ENCODE results near the gene RAB11FIP3. TPM values are rescaled to one million over a fixed set of nuclear protein-coding genes. Genes with fewer than 3 reads are reported as not detected.

RAB11FIP3 gene
- total and polyA plus RNA-seq, 2 experiments from 2014 or later = 1.2 to 27.8 TPM

DNA sequence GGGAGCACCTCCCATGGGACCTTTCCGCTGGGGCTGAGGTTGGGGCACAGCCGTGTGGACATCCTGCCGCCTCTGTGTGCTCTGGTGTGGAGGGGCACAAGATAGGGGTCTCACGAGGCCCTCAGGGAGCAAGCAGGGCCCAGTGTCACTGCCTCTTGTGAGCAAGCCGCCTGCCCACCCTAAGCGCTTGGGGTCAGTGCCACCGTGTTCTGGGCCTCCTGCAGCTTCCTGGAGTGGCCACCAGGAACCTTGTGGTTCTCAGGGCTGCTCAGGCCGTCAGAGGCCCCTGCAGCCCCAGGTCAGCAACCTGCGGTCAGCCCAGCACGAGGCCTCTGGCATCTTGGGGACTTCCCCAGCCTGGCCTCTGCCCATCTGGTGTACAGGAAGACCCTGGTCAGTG lies 88.5 kb downstream of the RAB11FIP3 start:
- no peak for TF ChIP-seq EZH2 (IDR thresholded peaks at IDR 0.05; ENCODE audit: insufficient read depth, poor library complexity, severe bottlenecking)
- no peak for TF ChIP-seq EZH2phosphoT487 (IDR thresholded peaks at IDR 0.05; ENCODE audit: insufficient read depth, low read depth)
- H3K9ac ChIP-seq = no peak overlapping the region
- H2AFZ ChIP-seq = no peak overlapping the region
- H4K20me1 ChIP-seq (ENCODE audit: insufficient read depth) = no peaks in the 10 kb centered on the region
- WGBS, 2 experiments (ENCODE audit: low coverage in 1 of 2, low lambda C conversion rate in 2 of 2, missing lambda C conversion rate in 2 of 2) = 92 to 98% methylated on average over 10 of the region's 10 CpGs
- H3K27me3 ChIP-seq (replicated peaks; ENCODE audit: insufficient read depth) = no peaks in the 10 kb centered on the region
- H3K36me3 ChIP-seq (ENCODE audit: low read depth) = no peaks in the 10 kb centered on the region
- H3K79me2 ChIP-seq (ENCODE audit: insufficient read depth) = no peaks in the 10 kb centered on the region
- H3K4me2 ChIP-seq (ENCODE audit: unreplicated experiment) = no peak overlapping the region
- H3K27ac ChIP-seq = no peak overlapping the region
- in situ Hi-C loops (cut with MboI) = no loop called here
- no peaks in the 10 kb centered on the region for H3K9me3 ChIP-seq (ENCODE audit: low read depth)
- no peaks in the 10 kb centered on the region for H3K4me1 ChIP-seq (ENCODE audit: insufficient read depth)
- no peak overlapping the region for H3K4me3 ChIP-seq
- H3F3A ChIP-seq (ENCODE audit: insufficient read depth) = no peaks in the 10 kb centered on the region
- no peaks in the 10 kb centered on the region for H3K9me2 ChIP-seq (ENCODE audit: insufficient read depth)
- no peak for DNase-seq

- no peaks in the 10 kb centered on the region for H3K36me3 ChIP-seq (ENCODE audit: low read depth)
- no peak for DNase-seq
- in situ Hi-C loops (cut with MboI) = no loop called here
These were observed 89.9 kb downstream of the RAB11FIP3 start for GRCh38 chr16:515175-515938.

GRCh38 chr16:515939-516226 lies 90.4 kb downstream of the RAB11FIP3 start:
- Histone ChIP-seq H3K36me3 (ENCODE audit: low read depth) (no peaks in the 10 kb centered on the region), H2AFZ (no peak overlapping the region), H3K9ac (no peak overlapping the region), H4K20me1 (ENCODE audit: insufficient read depth) (no peaks in the 10 kb centered on the region), H3K4me3 (no peak overlapping the region), H3K79me2 (ENCODE audit: insufficient read depth) (no peaks in the 10 kb centered on the region), H3K9me3 (ENCODE audit: low read depth) (no peaks in the 10 kb centered on the region), H3K9me2 (ENCODE audit: insufficient read depth) (no peaks in the 10 kb centered on the region), H3K27me3 (replicated peaks; ENCODE audit: insufficient read depth) (no peaks in the 10 kb centered on the region), H3K27ac (no peak overlapping the region), H3K4me1 (ENCODE audit: insufficient read depth) (no peaks in the 10 kb centered on the region), H3K4me2 (ENCODE audit: unreplicated experiment) (no peak overlapping the region), H3F3A (ENCODE audit: insufficient read depth) (no peaks in the 10 kb centered on the region)
- DNase-seq = no peak
- WGBS, 2 experiments (ENCODE audit: low coverage in 1 of 2, low lambda C conversion rate in 2 of 2, missing lambda C conversion rate in 2 of 2) = 93 to 98% methylated on average over 11 of the region's 11 CpGs
- no peak for TF ChIP-seq EZH2phosphoT487 (IDR thresholded peaks at IDR 0.05; ENCODE audit: insufficient read depth, low read depth)
- no peak for TF ChIP-seq EZH2 (IDR thresholded peaks at IDR 0.05; ENCODE audit: insufficient read depth, poor library complexity, severe bottlenecking)
- in situ Hi-C loops (cut with MboI) = no loop called here

More at GRCh38 chr16:515175-515938, 89.9 kb downstream of the RAB11FIP3 start:
- H3K9me3 ChIP-seq (ENCODE audit: low read depth) = no peaks in the 10 kb centered on the region
- H3K27me3 ChIP-seq (replicated peaks; ENCODE audit: insufficient read depth) = no peaks in the 10 kb centered on the region
- H3K4me2 ChIP-seq (ENCODE audit: unreplicated experiment) = no peak overlapping the region
- no peak overlapping the region for H3K27ac ChIP-seq
- no peaks in the 10 kb centered on the region for H4K20me1 ChIP-seq (ENCODE audit: insufficient read depth)
- 92 to 94% methylated on average over 31 to 45 of the region's 45 CpGs for WGBS, 2 experiments (ENCODE audit: low coverage in 1 of 2, low lambda C conversion rate in 2 of 2, missing lambda C conversion rate in 2 of 2)
- no peaks in the 10 kb centered on the region for H3K79me2 ChIP-seq (ENCODE audit: insufficient read depth)
- no peak overlapping the region for H3K9ac ChIP-seq
- no peaks in the 10 kb centered on the region for H3F3A ChIP-seq (ENCODE audit: insufficient read depth)
- H3K9me2 ChIP-seq (ENCODE audit: insufficient read depth) = no peaks in the 10 kb centered on the region
- no peaks in the 10 kb centered on the region for H3K4me1 ChIP-seq (ENCODE audit: insufficient read depth)
- no peak overlapping the region for H2AFZ ChIP-seq
- H3K4me3 ChIP-seq = no peak overlapping the region
- TF ChIP-seq EZH2 (IDR thresholded peaks at IDR 0.05; ENCODE audit: insufficient read depth, poor library complexity, severe bottlenecking) = no peak
- no peak for TF ChIP-seq EZH2phosphoT487 (IDR thresholded peaks at IDR 0.05; ENCODE audit: insufficient read depth, low read depth)

DNA sequence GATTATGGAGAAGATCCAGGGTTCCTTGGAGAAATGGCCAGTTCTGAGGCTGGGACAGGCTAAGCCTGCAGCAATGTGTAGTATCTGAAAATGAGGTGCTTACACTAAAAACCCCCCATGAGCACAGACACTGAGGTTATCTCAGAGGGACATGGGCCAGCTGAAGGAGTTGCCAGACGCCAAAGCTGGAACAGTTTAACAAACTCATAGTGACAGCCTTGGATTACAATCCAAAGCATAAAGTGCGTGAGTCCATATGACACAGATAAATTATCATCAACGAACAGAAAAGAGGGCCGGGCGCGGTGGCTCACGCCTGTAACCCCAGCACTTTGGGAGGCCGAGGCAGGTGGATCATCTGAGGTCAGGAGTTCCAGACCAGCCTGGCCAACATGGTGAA lies 90.9 kb downstream of the RAB11FIP3 start:
- no peak overlapping the region for H3K4me2 ChIP-seq (ENCODE audit: unreplicated experiment)
- H3K9ac ChIP-seq = no peak overlapping the region
- TF ChIP-seq EZH2 (IDR thresholded peaks at IDR 0.05; ENCODE audit: insufficient read depth, poor library complexity, severe bottlenecking) = no peak
- no peak for TF ChIP-seq EZH2phosphoT487 (IDR thresholded peaks at IDR 0.05; ENCODE audit: insufficient read depth, low read depth)
- H3K4me1 ChIP-seq (ENCODE audit: insufficient read depth) = no peaks in the 10 kb centered on the region
- H3K36me3 ChIP-seq (ENCODE audit: low read depth) = no peaks in the 10 kb centered on the region
- no peaks in the 10 kb centered on the region for H3K27me3 ChIP-seq (replicated peaks; ENCODE audit: insufficient read depth)
- H3K79me2 ChIP-seq (ENCODE audit: insufficient read depth) = no peaks in the 10 kb centered on the region
- H2AFZ ChIP-seq = no peak overlapping the region
- WGBS, 2 experiments (ENCODE audit: low coverage in 1 of 2, low lambda C conversion rate in 2 of 2, missing lambda C conversion rate in 2 of 2) = 96% methylated on average over 8 of the region's 8 CpGs
- in situ Hi-C loops (cut with MboI) = no loop called here
- H3K4me3 ChIP-seq = no peak overlapping the region
- no peaks in the 10 kb centered on the region for H3K9me2 ChIP-seq (ENCODE audit: insufficient read depth)
- no peak for DNase-seq
- H3K27ac ChIP-seq = no peak overlapping the region
- no peaks in the 10 kb centered on the region for H3F3A ChIP-seq (ENCODE audit: insufficient read depth)
- no peaks in the 10 kb centered on the region for H3K9me3 ChIP-seq (ENCODE audit: low read depth)
- H4K20me1 ChIP-seq (ENCODE audit: insufficient read depth) = no peaks in the 10 kb centered on the region

Measured in GM23248 (cell line).